CD14-positive monocyte (primary cell): ENCODE data around the gene KCNMA1. TPM values are rescaled to one million over a fixed set of nuclear protein-coding genes. Genes with fewer than 3 reads are reported as not detected.

ENCODE experiments used
- DNase-seq, 3 donors: peaks; one replicate each; pipeline ENCODE4 v3.0.0-alpha.2; 2011 to 2022
- H2AFZ ChIP-seq: 2 replicates; pipeline ENCODE4 v1.6.0; 2012; ENCODE audit warnings: mild to moderate bottlenecking, low read depth, low read length, inconsistent platforms; ENCODE audit not compliant: insufficient read depth, poor library complexity, severe bottlenecking
- H3K27ac ChIP-seq, 2 donors: 1 replicate in 1 of 2; 2 replicates in 1 of 2; pipeline ENCODE4 v1.5.1; 2012 to 2013; ENCODE audit warnings: low read length in 2 of 2, control low read depth in 1 of 2, inconsistent platforms in 1 of 2, low read depth in 1 of 2, mild to moderate bottlenecking in 1 of 2
- H3K27me3 ChIP-seq, 2 donors: one replicate each; pipeline versions ENCODE4 v1.6.0 to v1.6.1; 2011 to 2013; ENCODE audit warnings: low read length in 2 of 2; ENCODE audit not compliant: control insufficient read depth in 2 of 2, insufficient read depth in 2 of 2
- H3K36me3 ChIP-seq, 2 donors: replicated peaks in 1 of 2; 1 replicate in 1 of 2; 2 replicates in 1 of 2; pipeline versions ENCODE4 v1.5.1 to v1.6.1; 2012 to 2013; ENCODE audit warnings: low read length in 2 of 2, control low read depth in 1 of 2, inconsistent platforms in 1 of 2, mild to moderate bottlenecking in 1 of 2; ENCODE audit not compliant: insufficient read depth in 2 of 2, control insufficient read depth in 1 of 2
- H3K4me1 ChIP-seq, 2 donors: 1 replicate in 1 of 2; 2 replicates in 1 of 2; pipeline versions ENCODE4 v1.5.1 to v1.6.1; 2012 to 2013; ENCODE audit warnings: low read length in 2 of 2, control low read depth in 1 of 2, inconsistent platforms in 1 of 2, mild to moderate bottlenecking in 1 of 2, moderate library complexity in 1 of 2; ENCODE audit not compliant: insufficient read depth in 2 of 2, control insufficient read depth in 1 of 2
- H3K4me2 ChIP-seq: replicated peaks from 2 replicates; pipeline ENCODE3; 2012; ENCODE audit warnings: low read length, moderate library complexity, mild to moderate bottlenecking; ENCODE audit not compliant: poor library complexity, severe bottlenecking; ENCODE audit errors: extremely low read depth
- H3K4me3 ChIP-seq, 3 experiments: fragments of 200-600 bp in 1 of 3; sonication (generic) in 1 of 3; replicated peaks in 1 of 3; 1 replicate in 2 of 3; 2 replicates in 1 of 3; pipeline ENCODE4 v1.5.1; 2011 to 2013; ENCODE audit warnings: low read length in 3 of 3, mild to moderate bottlenecking in 3 of 3, control low read depth in 2 of 3, low read depth in 2 of 3, inconsistent platforms in 1 of 3, moderate library complexity in 1 of 3
- H3K79me2 ChIP-seq: 2 replicates; pipeline ENCODE4 v1.6.0; 2012; ENCODE audit warnings: mild to moderate bottlenecking, control low read depth, inconsistent platforms, low read length, moderate library complexity; ENCODE audit not compliant: insufficient read depth
- H3K9ac ChIP-seq: 2 replicates; pipeline ENCODE4 v1.6.0; 2017; ENCODE audit warnings: low read length, mild to moderate bottlenecking; ENCODE audit not compliant: insufficient read depth, poor library complexity, severe bottlenecking
- H3K9me3 ChIP-seq, 2 donors: replicated peaks in 1 of 2; 1 replicate in 1 of 2; 2 replicates in 1 of 2; pipeline versions ENCODE4 v1.5.1 to v1.6.1; 2012 to 2013; ENCODE audit warnings: low read length in 2 of 2, control low read depth in 1 of 2; ENCODE audit not compliant: control insufficient read depth in 1 of 2, insufficient read depth in 1 of 2
- H4K20me1 ChIP-seq: 2 replicates; pipeline ENCODE4 v1.6.0; 2012; ENCODE audit warnings: mild to moderate bottlenecking, low read length, control low read depth, moderate library complexity; ENCODE audit not compliant: insufficient read depth
- H3K27ac Mint-ChIP-seq, 7 donors: one replicate each; pipeline ENCODE4 v1.8.0; 2020; ENCODE audit warnings: mild to moderate bottlenecking in 7 of 7, mixed read lengths in 7 of 7, moderate library complexity in 6 of 7, inconsistent platforms in 2 of 7
- H3K27me3 Mint-ChIP-seq, 3 donors: one replicate each; pipeline ENCODE4 v1.8.0; 2021 to 2022; ENCODE audit warnings: low read depth in 3 of 3, mild to moderate bottlenecking in 3 of 3, mixed read lengths in 3 of 3, moderate library complexity in 3 of 3, inconsistent platforms in 1 of 3
- H3K36me3 Mint-ChIP-seq, 2 donors: one replicate each; pipeline ENCODE4 v1.8.0; 2020; ENCODE audit warnings: mixed read lengths in 2 of 2, inconsistent platforms in 1 of 2, mild to moderate bottlenecking in 1 of 2
- H3K4me1 Mint-ChIP-seq: one replicate; pipeline ENCODE4 v1.8.0; 2020; ENCODE audit warnings: mild to moderate bottlenecking, mixed read lengths
- H3K4me3 Mint-ChIP-seq, 2 donors: one replicate each; pipeline ENCODE4 v1.8.0; 2020; ENCODE audit warnings: mild to moderate bottlenecking in 2 of 2, mixed read lengths in 2 of 2, moderate library complexity in 1 of 2
- H3K9me3 Mint-ChIP-seq, 7 donors: one replicate each; pipeline ENCODE4 v1.8.0; 2020 to 2022; ENCODE audit warnings: mixed read lengths in 7 of 7, mild to moderate bottlenecking in 6 of 7, moderate library complexity in 6 of 7, inconsistent platforms in 2 of 7
- WGBS: methylation state at CpG from one replicate; pipeline ENCODE4 v1.1.5; 2013; ENCODE audit warnings: missing lambda C conversion rate; ENCODE audit not compliant: insufficient coverage; 5-methylcytosine and 5-hydroxymethylcytosine counted together
- intact Hi-C, 2 donors: fragments of 100-400 bp; cut with micrococcal nuclease; formaldehyde crosslinking; loops; one replicate each; pipeline versions ENCODE4 v1.15.0 to v1.15.1; 2023
- polyA plus RNA-seq, 3 donors: library from polyadenylated mRNA; depleted of rRNA in 1 of 3; unstranded in 2 of 3; stranded (reverse) in 1 of 3; fragments of 300-500 nt in 2 of 3; fragments of >200 nt in 1 of 3; fragmentation: Illumina TruSeq in 2 of 3; gene quantifications; 1 replicate in 2 of 3; 2 replicates in 1 of 3; pipeline ENCODE4 v1.2.3, GENCODE V29; 2012 to 2021
- TF ChIP-seq, protein P1 (sequence below): fragments of 200-600 bp; IDR thresholded peaks from one replicate; pipeline ENCODE4 v1.8.0; 2022; ENCODE audit warnings: antibody characterized with exemption, mild to moderate bottlenecking

Gene KCNMA1
- polyA plus RNA-seq, 3 donors, result 0.11 to 1.0 TPM; not detected in 1

DNA sequence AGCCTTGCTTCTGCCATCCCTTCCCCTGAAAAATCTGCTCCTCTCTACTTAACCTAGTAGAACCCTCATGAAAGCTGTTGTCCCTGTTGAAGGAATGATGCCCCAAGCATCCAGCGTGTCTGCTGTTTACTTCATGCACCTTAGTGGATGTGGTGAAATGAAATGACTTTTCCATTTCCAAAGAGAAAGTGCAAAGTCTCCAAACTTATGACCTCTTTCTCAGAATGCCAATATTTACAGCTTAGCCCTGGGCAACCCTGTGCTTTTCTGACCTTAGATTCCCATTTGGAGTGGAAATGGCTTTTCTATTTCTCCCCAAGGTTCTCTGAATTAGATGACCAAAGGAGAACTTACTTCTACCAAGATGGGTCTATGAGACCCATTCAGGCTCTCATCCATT, 256.9 kb downstream of the KCNMA1 start:
- no peak for DNase-seq
- H3K4me1 Mint-ChIP-seq, result peaks cover 3% of the 10 kb centered on the region
- H3K4me3 Mint-ChIP-seq, result peak overlapping the region in 1 of 2 donors; percentile 61
- H3K27ac Mint-ChIP-seq, result no peak overlapping the region
- Histone ChIP-seq H3K79me2 (no peaks in the 10 kb centered on the region), H3K4me2 (no peak overlapping the region), H3K9ac (no peak overlapping the region), H3K9me3 (no peaks in the 10 kb centered on the region), H3K36me3 (no peaks in the 10 kb centered on the region), H3K4me3 (no peak overlapping the region), H3K4me1 (no peaks in the 10 kb centered on the region), H2AFZ (no peak overlapping the region), H3K27me3 (peaks cover 8 to 22% of the 10 kb centered on the region in 2 donors), H3K27ac (no peak overlapping the region), H4K20me1 (no peaks in the 10 kb centered on the region)
- TF ChIP-seq, protein P1, sequence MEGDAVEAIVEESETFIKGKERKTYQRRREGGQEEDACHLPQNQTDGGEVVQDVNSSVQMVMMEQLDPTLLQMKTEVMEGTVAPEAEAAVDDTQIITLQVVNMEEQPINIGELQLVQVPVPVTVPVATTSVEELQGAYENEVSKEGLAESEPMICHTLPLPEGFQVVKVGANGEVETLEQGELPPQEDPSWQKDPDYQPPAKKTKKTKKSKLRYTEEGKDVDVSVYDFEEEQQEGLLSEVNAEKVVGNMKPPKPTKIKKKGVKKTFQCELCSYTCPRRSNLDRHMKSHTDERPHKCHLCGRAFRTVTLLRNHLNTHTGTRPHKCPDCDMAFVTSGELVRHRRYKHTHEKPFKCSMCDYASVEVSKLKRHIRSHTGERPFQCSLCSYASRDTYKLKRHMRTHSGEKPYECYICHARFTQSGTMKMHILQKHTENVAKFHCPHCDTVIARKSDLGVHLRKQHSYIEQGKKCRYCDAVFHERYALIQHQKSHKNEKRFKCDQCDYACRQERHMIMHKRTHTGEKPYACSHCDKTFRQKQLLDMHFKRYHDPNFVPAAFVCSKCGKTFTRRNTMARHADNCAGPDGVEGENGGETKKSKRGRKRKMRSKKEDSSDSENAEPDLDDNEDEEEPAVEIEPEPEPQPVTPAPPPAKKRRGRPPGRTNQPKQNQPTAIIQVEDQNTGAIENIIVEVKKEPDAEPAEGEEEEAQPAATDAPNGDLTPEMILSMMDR, result no peak
- H3K36me3 Mint-ChIP-seq, result no peaks in the 10 kb centered on the region
- H3K9me3 Mint-ChIP-seq, result peaks cover 0 to 1% (median 0%) of the 10 kb centered on the region in 7 donors
- H3K27me3 Mint-ChIP-seq, result peaks cover 9 to 34% (median 18%) of the 10 kb centered on the region in 3 donors
- intact Hi-C loops, result no loop called here
- no CpG with 5 or more reads among the region's 1 CpG for WGBS

DNA sequence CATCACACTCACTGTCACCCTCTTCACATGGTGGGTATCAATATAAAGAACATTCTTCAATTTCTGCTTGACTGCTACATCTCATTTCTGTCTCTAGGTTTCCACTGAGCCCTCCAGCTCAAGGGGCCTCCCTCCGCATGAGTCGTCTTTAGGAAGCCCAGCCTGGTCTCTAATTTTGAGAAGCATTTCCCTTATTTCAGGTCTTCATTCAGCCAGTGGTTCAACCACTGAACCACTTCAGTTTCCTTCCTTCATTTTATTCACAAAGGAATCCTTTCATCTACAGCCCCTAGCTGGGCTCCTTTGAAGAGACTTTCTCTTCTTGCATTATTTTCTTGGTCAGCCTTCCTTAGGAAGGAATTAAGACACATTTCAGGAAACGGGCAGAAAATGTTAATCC, 257.4 kb downstream of the KCNMA1 start:
- Histone ChIP-seq H3K27me3 (peaks cover 8 to 22% of the 10 kb centered on the region in 2 donors), H3K36me3 (no peaks in the 10 kb centered on the region), H3K4me1 (no peaks in the 10 kb centered on the region), H3K9me3 (no peaks in the 10 kb centered on the region), H3K79me2 (no peaks in the 10 kb centered on the region), H3K27ac (no peak overlapping the region), H3K4me2 (no peak overlapping the region), H3K4me3 (no peak overlapping the region), H4K20me1 (no peaks in the 10 kb centered on the region), H3K9ac (no peak overlapping the region), H2AFZ (no peak overlapping the region)
- H3K9me3 Mint-ChIP-seq, result no peaks in the 10 kb centered on the region
- no peak overlapping the region for H3K27ac Mint-ChIP-seq
- DNase-seq, result no peak
- peaks cover 3% of the 10 kb centered on the region for H3K4me1 Mint-ChIP-seq
- WGBS, result 0% methylated on average over 2 of the region's 3 CpGs
- no peak overlapping the region for H3K4me3 Mint-ChIP-seq
- intact Hi-C loops, result no loop called here
- TF ChIP-seq, protein P1, result no peak
- peaks cover 9 to 31% (median 18%) of the 10 kb centered on the region in 3 donors for H3K27me3 Mint-ChIP-seq
- H3K36me3 Mint-ChIP-seq, result no peaks in the 10 kb centered on the region
